T-helper 17 cell (primary cell): ENCODE results near the gene SP2. TPM values are rescaled to one million over a fixed set of nuclear protein-coding genes. Genes with fewer than 3 reads are reported as not detected.

Experiments
- ATAC-seq: fragments of 150-1000 bp; cut with Tn5 transposase; 2 replicates; pipeline ENCODE4 v1.10.0; 2021; ENCODE audit warnings: mild to moderate bottlenecking, moderate library complexity
- DNase-seq, 3 donors: peaks; one replicate each; pipeline versions ENCODE4 v3.0.0 to v3.0.0-alpha.2; 2020 to 2021
- H3K9me3 ChIP-seq: one replicate; pipeline ENCODE4 v1.7.0; 2013; ENCODE audit warnings: low read length, mild to moderate bottlenecking; ENCODE audit not compliant: control insufficient read depth, poor library complexity, severe bottlenecking
- H3K27ac Mint-ChIP-seq: one replicate; pipeline ENCODE4 v1.8.0; 2022; ENCODE audit warnings: mild to moderate bottlenecking, moderate library complexity, mixed read lengths
- H3K27me3 Mint-ChIP-seq: one replicate; pipeline ENCODE4 v1.8.0; 2022; ENCODE audit warnings: mixed read lengths
- H3K36me3 Mint-ChIP-seq: one replicate; pipeline ENCODE4 v1.8.0; 2022; ENCODE audit warnings: low read depth, mixed read lengths
- H3K4me1 Mint-ChIP-seq: one replicate; pipeline ENCODE4 v1.8.0; 2022; ENCODE audit warnings: mild to moderate bottlenecking, mixed read lengths
- H3K4me3 Mint-ChIP-seq: one replicate; pipeline ENCODE4 v1.8.0; 2022; ENCODE audit warnings: mild to moderate bottlenecking, moderate library complexity, mixed read lengths
- total RNA-seq, 4 donors: library from RNA in 2 of 4; stranded (reverse) in 2 of 4; gene quantifications; one replicate each; pipeline ENCODE4 v1.2.3 and lab custom pipeline; 2022 to 2026

Gene SP2
- total RNA-seq (10 to 100 TPM; 28.2 to 33.2 TPM), total RNA-seq (lab: John Stamatoyannopoulos, UW) (5.3 to 6.5 reads per million in 2 donors)

GRCh38 chr17:47895856-47896671 is at the start of gene SP2:
SP2 (plus strand) TSS chr17:47896236; CDS start chr17:47896287, 51 bp downstream.
- Mint-ChIP-seq H3K4me1 (peaks cover 36% of the 10 kb centered on the region), H3K27me3 (no peaks in the 10 kb centered on the region), H3K4me3 (peak within 1 kb of the TSS; percentile 99), H3K27ac (peak within 1 kb of the TSS; percentile 98), H3K36me3 (peaks cover 2% of the 10 kb centered on the region)
- ATAC-seq (peak; percentile 89), DNase-seq (peak; percentile 94 to 99 (median 98))
- no peaks in the 10 kb centered on the region for H3K9me3 ChIP-seq

DNA sequence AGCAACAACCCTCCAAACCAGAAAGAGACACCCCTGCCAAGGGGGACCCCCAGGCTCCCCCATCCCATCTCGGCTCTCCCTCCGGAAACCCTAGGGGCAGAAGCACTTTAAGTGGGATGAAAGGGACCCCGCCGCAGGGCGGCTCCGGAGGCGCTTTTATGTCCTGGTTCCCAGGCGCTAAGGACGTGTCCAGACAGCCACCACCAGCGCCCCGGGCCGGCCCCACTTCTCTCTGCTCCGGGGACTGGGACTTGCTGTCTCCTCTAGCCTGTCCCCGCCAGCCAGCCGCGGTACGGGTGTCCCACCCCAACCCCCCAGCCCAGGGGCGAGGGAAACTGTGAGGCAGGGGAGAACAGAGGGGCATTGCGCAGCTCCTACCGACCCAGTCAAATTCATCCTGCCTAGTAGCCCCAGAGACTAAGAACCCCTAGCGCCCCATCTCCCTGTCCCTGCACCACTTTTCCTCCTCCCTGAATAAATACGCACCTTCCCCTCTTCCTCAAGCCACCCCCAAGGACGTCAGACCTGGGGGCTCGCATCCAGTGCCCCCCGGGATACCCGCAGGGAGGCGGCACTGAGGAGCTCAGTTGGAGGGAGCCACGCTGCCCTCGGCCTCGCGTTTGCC is 49.2 kb upstream of the SP2 start:
- peak overlapping the region; percentile 59 for H3K4me3 Mint-ChIP-seq
- DNase-seq = no peak
- H3K9me3 ChIP-seq = no peaks in the 10 kb centered on the region
- no peaks in the 10 kb centered on the region for H3K36me3 Mint-ChIP-seq
- no peak overlapping the region for H3K27ac Mint-ChIP-seq
- peaks cover 20% of the 10 kb centered on the region for H3K4me1 Mint-ChIP-seq
- H3K27me3 Mint-ChIP-seq = peaks cover 59% of the 10 kb centered on the region
- ATAC-seq = no peak

DNA sequence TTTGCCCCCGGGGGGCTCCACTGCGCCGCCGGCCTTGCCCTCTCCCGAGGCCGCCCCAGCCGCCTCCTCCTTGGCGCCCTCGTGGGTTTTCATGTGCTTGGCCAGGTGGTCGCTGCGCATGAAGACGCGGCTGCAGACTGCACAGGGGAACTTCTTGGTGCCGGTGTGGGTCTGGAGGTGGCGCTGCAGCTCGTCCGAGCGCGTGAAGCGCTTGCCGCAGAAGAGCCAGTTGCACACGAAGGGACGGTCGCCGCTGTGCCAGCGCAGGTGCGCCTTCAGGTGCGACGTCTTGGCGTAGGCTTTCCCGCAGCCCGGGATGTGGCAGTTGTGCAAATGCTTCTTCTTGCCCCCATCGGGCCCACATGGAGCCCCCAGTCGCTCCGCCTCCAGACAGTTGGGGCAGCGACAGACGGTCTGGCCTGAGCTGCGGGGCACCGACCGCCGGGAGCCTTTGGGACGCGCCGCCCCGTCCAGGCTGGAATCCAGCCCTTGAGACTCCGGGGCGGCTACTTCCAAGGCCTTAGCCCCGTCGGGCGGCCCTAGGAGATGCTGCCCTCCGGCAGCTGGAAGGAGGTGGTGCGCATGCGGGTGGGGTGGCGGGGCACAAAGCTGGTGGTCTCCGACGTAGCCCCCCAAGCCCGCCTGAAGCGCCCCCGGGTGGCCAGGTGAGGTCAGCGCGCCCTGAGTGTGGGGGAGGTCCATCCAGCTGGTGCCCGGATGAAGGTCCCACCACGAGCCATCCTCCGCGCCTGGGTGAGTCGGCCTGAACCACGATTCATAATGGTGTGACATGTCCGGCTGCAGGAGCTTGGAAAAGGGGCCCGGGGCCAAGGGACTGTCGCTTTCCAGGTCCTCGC is 48.5 kb upstream of the SP2 start:
- no peak for DNase-seq
- Mint-ChIP-seq H3K4me1 (peaks cover 28% of the 10 kb centered on the region), H3K4me3 (no peak overlapping the region), H3K27me3 (peaks cover 67% of the 10 kb centered on the region), H3K36me3 (no peaks in the 10 kb centered on the region), H3K27ac (no peak overlapping the region)
- no peaks in the 10 kb centered on the region for H3K9me3 ChIP-seq
- ATAC-seq = peak; percentile 42

DNA sequence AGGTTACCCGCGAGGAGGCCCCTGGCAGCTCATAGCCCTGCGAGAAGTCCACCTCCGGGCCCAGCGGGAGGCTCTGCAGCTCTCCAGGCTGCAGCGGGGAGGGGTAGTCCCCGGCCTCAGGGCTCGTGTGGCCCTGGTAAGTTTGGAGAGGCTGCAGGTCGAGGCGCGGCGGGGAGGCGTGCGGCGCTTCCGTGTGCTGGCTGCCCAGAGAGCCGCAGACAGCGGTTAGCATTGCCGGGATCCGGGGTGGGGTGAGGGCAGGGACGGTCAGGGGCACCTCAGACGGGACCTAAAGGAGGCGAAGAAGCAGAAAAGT is 47.9 kb upstream of the SP2 start:
- Mint-ChIP-seq H3K27me3 (peaks cover 73% of the 10 kb centered on the region), H3K36me3 (no peaks in the 10 kb centered on the region), H3K27ac (no peak overlapping the region), H3K4me1 (peaks cover 24% of the 10 kb centered on the region), H3K4me3 (no peak overlapping the region)
- no peaks in the 10 kb centered on the region for H3K9me3 ChIP-seq
- DNase-seq = no peak
- ATAC-seq = no peak

- peaks cover 81% of the 10 kb centered on the region for H3K27me3 Mint-ChIP-seq
- peaks cover 32% of the 10 kb centered on the region for H3K4me1 Mint-ChIP-seq
- peak overlapping the region; percentile 76 for H3K4me3 Mint-ChIP-seq
- H3K9me3 ChIP-seq = no peaks in the 10 kb centered on the region
- DNase-seq (no peak), ATAC-seq (no peak)
- peaks cover 1% of the 10 kb centered on the region for H3K36me3 Mint-ChIP-seq
- no peak overlapping the region for H3K27ac Mint-ChIP-seq
These were observed 45.7 kb upstream of the SP2 start for GRCh38 chr17:47850373-47850691.

- ATAC-seq = peak; percentile 84
- DNase-seq = peak; percentile 31 to 41 (median 41)
- H3K4me3 Mint-ChIP-seq = peak within 1 kb of the TSS; percentile 84
- H3K36me3 Mint-ChIP-seq = peaks cover 3% of the 10 kb centered on the region
- peaks cover 81% of the 10 kb centered on the region for H3K27me3 Mint-ChIP-seq
- H3K4me1 Mint-ChIP-seq = peaks cover 32% of the 10 kb centered on the region
- no peaks in the 10 kb centered on the region for H3K9me3 ChIP-seq
- H3K27ac Mint-ChIP-seq = no peak within 1 kb of the TSS
These were observed 45.1 kb upstream of the SP2 start, which contains the start of gene SP6 for GRCh38 chr17:47850692-47851573. SP6 (minus strand) TSS chr17:47851163; CDS start chr17:47848429, 2,734 bp downstream.

DNA sequence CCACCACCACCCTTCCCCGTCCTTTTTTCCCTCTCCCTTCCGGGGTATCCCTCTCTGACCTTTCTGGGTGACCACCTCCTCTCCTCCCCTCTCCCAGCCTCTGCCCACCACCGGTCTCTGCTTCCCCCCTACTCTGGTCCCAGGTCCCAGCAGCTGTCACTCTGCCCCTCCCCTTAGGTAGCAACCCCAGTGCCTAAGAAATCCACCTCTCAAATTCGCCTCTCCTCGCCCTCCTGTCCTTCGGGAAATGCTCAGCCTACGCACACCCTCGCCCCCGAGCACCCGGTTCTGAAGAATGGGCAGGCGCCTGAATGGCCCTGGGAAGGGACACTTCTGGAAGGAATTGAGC is 44.3 kb upstream of the SP2 start:
- no peak for ATAC-seq
- H3K27ac Mint-ChIP-seq = no peak overlapping the region
- H3K4me3 Mint-ChIP-seq = peak overlapping the region; percentile 84

DNA sequence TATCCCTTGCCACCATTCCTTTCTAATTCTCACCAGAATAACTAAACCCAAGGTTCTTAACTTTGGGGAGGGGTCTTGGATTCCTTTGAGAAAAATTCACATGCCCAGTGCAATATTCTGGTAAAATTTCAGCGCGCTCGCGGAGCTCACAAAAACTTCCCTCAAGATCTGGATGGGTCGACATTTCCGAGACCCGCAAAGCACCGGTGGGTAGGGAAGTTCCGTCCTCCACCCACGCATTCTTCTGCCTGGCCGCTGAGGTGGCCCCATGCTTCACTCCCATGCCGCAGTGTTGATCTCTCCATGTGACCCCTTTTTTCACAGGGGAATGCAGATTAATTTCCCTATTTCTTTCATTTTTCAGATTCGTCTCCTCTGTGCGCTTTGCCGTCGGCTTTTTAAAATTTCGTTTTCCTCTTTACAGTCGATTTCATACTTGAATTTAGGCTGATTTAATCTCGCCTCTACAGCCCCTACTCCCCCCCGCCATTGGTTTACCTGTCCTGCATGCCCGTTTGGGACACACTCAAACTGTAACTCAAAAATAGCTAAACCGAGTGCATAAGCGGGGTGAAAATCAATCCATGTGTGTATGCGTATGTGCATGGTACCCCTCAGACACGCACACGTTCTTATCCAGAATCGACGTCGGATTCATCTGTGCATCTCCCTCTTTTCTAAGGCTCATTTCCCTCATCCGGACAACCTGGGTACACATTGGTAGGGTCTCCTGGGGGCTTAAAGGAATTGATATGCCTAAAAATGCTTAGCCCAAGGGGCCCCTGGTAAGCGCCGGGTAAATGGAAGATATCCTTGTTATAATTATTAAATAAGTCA is 43.7 kb upstream of the SP2 start:
- Mint-ChIP-seq H3K27ac (no peak overlapping the region), H3K36me3 (peaks cover 3% of the 10 kb centered on the region), H3K4me3 (peak overlapping the region; percentile 84), H3K4me1 (peaks cover 28% of the 10 kb centered on the region), H3K27me3 (peaks cover 79% of the 10 kb centered on the region)
- no peaks in the 10 kb centered on the region for H3K9me3 ChIP-seq
- no peak for DNase-seq
- no peak for ATAC-seq

More for the DNA sequence above, 44.3 kb upstream of the SP2 start:
- H3K4me1 Mint-ChIP-seq = peaks cover 32% of the 10 kb centered on the region
- no peak for DNase-seq
- H3K36me3 Mint-ChIP-seq = peaks cover 3% of the 10 kb centered on the region
- H3K9me3 ChIP-seq = no peaks in the 10 kb centered on the region
- peaks cover 81% of the 10 kb centered on the region for H3K27me3 Mint-ChIP-seq

DNA sequence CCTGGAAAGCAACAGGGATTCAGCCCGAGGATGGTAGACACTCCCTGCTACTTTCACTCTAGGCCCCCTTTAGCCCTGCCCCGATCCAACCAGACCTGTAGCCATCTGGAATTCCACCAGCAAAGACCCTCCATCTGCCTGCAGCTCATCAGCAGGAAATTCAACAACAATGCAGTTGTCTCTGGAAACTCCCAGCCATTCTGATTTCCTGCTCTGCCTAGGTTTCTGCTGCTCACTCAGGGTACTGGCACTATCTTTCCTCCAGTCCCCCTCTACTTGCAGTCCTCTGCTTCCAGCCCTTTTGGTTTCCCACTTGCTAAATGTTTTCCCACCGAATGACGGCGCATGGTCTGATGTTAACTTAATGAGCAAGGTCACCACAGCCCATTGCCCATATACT is 42.4 kb upstream of the SP2 start:
- peaks cover 28% of the 10 kb centered on the region for H3K4me1 Mint-ChIP-seq
- H3K27me3 Mint-ChIP-seq = peaks cover 84% of the 10 kb centered on the region
- no peaks in the 10 kb centered on the region for H3K9me3 ChIP-seq
- DNase-seq (no peak), ATAC-seq (no peak)
- H3K27ac Mint-ChIP-seq = no peak overlapping the region
- peaks cover 3% of the 10 kb centered on the region for H3K36me3 Mint-ChIP-seq
- no peak overlapping the region for H3K4me3 Mint-ChIP-seq

- ATAC-seq (no peak), DNase-seq (no peak)
- Mint-ChIP-seq H3K27me3 (peaks cover 79% of the 10 kb centered on the region), H3K4me3 (no peak overlapping the region), H3K36me3 (peaks cover 3% of the 10 kb centered on the region), H3K4me1 (peaks cover 19% of the 10 kb centered on the region), H3K27ac (no peak overlapping the region)
- H3K9me3 ChIP-seq = no peaks in the 10 kb centered on the region
These were observed 40.3 kb upstream of the SP2 start for GRCh38 chr17:47855737-47856136.

DNA sequence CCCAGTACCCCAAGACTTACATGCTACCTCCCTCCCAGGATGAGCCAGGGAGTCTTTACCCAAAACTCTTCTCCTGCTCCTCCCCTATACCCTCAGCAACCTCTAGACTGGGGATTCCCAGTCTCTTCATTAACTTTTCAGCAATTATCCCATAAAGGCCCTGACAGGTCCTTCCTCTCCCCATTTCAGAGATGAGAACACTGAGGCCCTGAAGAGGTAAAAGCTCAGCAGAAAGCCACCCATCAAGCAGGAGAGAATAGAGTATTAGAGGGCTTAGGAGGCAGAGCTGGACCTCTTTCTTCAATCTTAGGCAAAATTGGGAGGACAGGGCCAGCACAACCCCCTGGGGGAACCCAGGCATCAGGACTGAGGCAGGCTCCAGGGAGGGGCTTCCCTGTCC is 39.2 kb upstream of the SP2 start:
- H3K27me3 Mint-ChIP-seq = peaks cover 76% of the 10 kb centered on the region

More for the DNA sequence above, 39.2 kb upstream of the SP2 start:
- Mint-ChIP-seq H3K36me3 (peaks cover 3% of the 10 kb centered on the region), H3K4me3 (no peak overlapping the region), H3K27ac (no peak overlapping the region), H3K4me1 (peaks cover 17% of the 10 kb centered on the region)
- DNase-seq = no peak
- ATAC-seq = no peak
- H3K9me3 ChIP-seq = no peaks in the 10 kb centered on the region
